ENCODE results near the gene TRABD2A.

The TRABD2A gene

GRCh38 chr2:84823788-84824187 lies 57.1 kb downstream of the TRABD2A start:
- no peak for DNase-seq

GRCh38 chr2:84823229-84823628 lies 57.7 kb downstream of the TRABD2A start:
- DNase-seq = no peak
- TF ChIP-seq GATA1 (IDR thresholded peaks at IDR 0.05; ENCODE audit: low read depth, low read length) (no peak), POLR2A (IDR thresholded peaks at IDR 0.05; ENCODE audit: low read length) (no peak)

More at GRCh38 chr2:84823788-84824187, 57.1 kb downstream of the TRABD2A start:
- no peak for TF ChIP-seq GATA1 (IDR thresholded peaks at IDR 0.05; ENCODE audit: low read depth, low read length)
- no peak for TF ChIP-seq POLR2A (IDR thresholded peaks at IDR 0.05; ENCODE audit: low read length)

- no peak for DNase-seq
- TF ChIP-seq POLR2A (IDR thresholded peaks at IDR 0.05; ENCODE audit: low read length) (no peak), GATA1 (IDR thresholded peaks at IDR 0.05; ENCODE audit: low read depth, low read length) (no peak)
These were observed 59.1 kb downstream of the TRABD2A start for GRCh38 chr2:84821806-84822205.

- DNase-seq = no peak
- TF ChIP-seq GATA1 (IDR thresholded peaks at IDR 0.05; ENCODE audit: low read depth, low read length) = no peak
- no peak for TF ChIP-seq POLR2A (IDR thresholded peaks at IDR 0.05; ENCODE audit: low read length)
These were observed 63.6 kb downstream of the TRABD2A start for GRCh38 chr2:84817239-84817655.

GRCh38 chr2:84816426-84817026 lies 64.4 kb downstream of the TRABD2A start:
- TF ChIP-seq POLR2A (IDR thresholded peaks at IDR 0.05; ENCODE audit: low read length) (no peak), GATA1 (IDR thresholded peaks at IDR 0.05; ENCODE audit: low read depth, low read length) (no peak)
- no peak for DNase-seq

- TF ChIP-seq GATA1 (IDR thresholded peaks at IDR 0.05; ENCODE audit: low read depth, low read length) (no peak), POLR2A (IDR thresholded peaks at IDR 0.05; ENCODE audit: low read length) (no peak)
- no peak for DNase-seq
These were observed 65.7 kb downstream of the TRABD2A start for GRCh38 chr2:84815146-84815545.

GRCh38 chr2:84811839-84812431 lies 68.9 kb downstream of the TRABD2A start:
- DNase-seq = no peak
- no peak for TF ChIP-seq GATA1 (IDR thresholded peaks at IDR 0.05; ENCODE audit: low read depth, low read length)
- TF ChIP-seq POLR2A (IDR thresholded peaks at IDR 0.05; ENCODE audit: low read length) = no peak

GRCh38 chr2:84808279-84808678 lies 72.6 kb downstream of the TRABD2A start:
- TF ChIP-seq GATA1 (IDR thresholded peaks at IDR 0.05; ENCODE audit: low read depth, low read length) = no peak
- no peak for TF ChIP-seq POLR2A (IDR thresholded peaks at IDR 0.05; ENCODE audit: low read length)
- no peak for DNase-seq

GRCh38 chr2:84807063-84807485 lies 73.8 kb downstream of the TRABD2A start:
- TF ChIP-seq POLR2A (IDR thresholded peaks at IDR 0.05; ENCODE audit: low read length) = no peak
- TF ChIP-seq GATA1 (IDR thresholded peaks at IDR 0.05; ENCODE audit: low read depth, low read length) = no peak
- DNase-seq = no peak

- TF ChIP-seq POLR2A (IDR thresholded peaks at IDR 0.05; ENCODE audit: low read length) (no peak), GATA1 (IDR thresholded peaks at IDR 0.05; ENCODE audit: low read depth, low read length) (no peak)
- DNase-seq = no peak
These were observed 75.5 kb downstream of the TRABD2A start for GRCh38 chr2:84805250-84805958.

GRCh38 chr2:84801811-84802210 lies 79.1 kb downstream of the TRABD2A start:
- TF ChIP-seq POLR2A (IDR thresholded peaks at IDR 0.05; ENCODE audit: low read length) (no peak), GATA1 (IDR thresholded peaks at IDR 0.05; ENCODE audit: low read depth, low read length) (no peak)

GRCh38 chr2:84800194-84800805 lies 80.6 kb downstream of the TRABD2A start:
- no peak for DNase-seq
- TF ChIP-seq GATA1 (IDR thresholded peaks at IDR 0.05; ENCODE audit: low read depth, low read length) (no peak), POLR2A (IDR thresholded peaks at IDR 0.05; ENCODE audit: low read length) (no peak)

More at GRCh38 chr2:84801811-84802210, 79.1 kb downstream of the TRABD2A start:
- no peak for DNase-seq

GRCh38 chr2:84799772-84800171 lies 81.1 kb downstream of the TRABD2A start:
- no peak for DNase-seq
- TF ChIP-seq POLR2A (IDR thresholded peaks at IDR 0.05; ENCODE audit: low read length) (no peak), GATA1 (IDR thresholded peaks at IDR 0.05; ENCODE audit: low read depth, low read length) (no peak)

- TF ChIP-seq GATA1 (IDR thresholded peaks at IDR 0.05; ENCODE audit: low read depth, low read length) (no peak), POLR2A (IDR thresholded peaks at IDR 0.05; ENCODE audit: low read length) (no peak)
- DNase-seq = no peak
These were observed 83.6 kb downstream of the TRABD2A start for GRCh38 chr2:84797271-84797670.
